HG03558 (cell line): ENCODE measurements around the gene PTGER3.

Source experiments
- ATAC-seq: cut with Tn5 transposase; IDR thresholded peaks from one replicate; pipeline ENCODE4 v1.9.1; 2021; ENCODE audit warnings: moderate number of reproducible peaks; ENCODE audit not compliant: unreplicated experiment; ENCODE audit errors: extremely low read depth

PTGER3 gene

GRCh38 chr1:71047635-71048607, at the start of gene PTGER3:
Gene PTGER3, minus strand, starts transcription at chr1:71047816. Its CDS starts 239 bp downstream, at chr1:71047577.
- no peak for ATAC-seq

DNA sequence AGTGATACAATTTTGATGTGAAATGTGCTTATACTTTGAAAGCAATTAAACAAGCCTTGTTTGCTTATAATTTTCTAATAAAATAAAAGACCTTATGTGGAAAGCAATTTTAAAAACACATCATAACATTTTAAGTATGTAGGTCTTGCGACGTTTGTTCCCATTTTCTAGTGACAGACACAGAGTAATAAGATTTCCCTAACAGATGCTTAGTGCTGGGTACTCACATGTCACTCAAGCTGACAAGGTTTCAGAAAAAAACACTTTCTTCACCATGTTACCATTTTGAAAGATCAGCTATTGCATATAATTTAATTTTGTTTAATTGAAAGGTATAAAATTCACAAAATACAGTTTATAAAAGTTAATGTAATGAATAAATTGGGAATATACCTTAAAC, 47.3 kb upstream of the PTGER3 start:
- no peak for ATAC-seq

DNA sequence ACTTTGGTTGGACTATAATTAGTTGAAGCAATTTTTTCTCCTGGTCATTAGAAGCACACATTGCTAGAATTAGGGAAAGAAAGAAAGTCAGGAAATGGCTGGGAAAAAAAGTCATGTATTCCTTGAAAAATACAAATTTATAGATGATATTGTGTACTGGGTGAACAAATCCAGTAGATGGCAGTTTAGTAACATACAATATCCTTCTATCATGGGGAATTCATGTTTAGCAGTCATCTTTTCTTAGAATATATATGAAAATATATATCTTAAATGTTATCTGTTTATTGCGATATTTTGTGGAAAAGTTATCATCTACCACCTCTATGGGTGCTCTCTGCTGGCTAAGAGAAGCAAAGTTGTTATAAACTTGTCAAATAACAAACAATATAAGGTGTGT, 46.3 kb upstream of the PTGER3 start:
- no peak for ATAC-seq

DNA sequence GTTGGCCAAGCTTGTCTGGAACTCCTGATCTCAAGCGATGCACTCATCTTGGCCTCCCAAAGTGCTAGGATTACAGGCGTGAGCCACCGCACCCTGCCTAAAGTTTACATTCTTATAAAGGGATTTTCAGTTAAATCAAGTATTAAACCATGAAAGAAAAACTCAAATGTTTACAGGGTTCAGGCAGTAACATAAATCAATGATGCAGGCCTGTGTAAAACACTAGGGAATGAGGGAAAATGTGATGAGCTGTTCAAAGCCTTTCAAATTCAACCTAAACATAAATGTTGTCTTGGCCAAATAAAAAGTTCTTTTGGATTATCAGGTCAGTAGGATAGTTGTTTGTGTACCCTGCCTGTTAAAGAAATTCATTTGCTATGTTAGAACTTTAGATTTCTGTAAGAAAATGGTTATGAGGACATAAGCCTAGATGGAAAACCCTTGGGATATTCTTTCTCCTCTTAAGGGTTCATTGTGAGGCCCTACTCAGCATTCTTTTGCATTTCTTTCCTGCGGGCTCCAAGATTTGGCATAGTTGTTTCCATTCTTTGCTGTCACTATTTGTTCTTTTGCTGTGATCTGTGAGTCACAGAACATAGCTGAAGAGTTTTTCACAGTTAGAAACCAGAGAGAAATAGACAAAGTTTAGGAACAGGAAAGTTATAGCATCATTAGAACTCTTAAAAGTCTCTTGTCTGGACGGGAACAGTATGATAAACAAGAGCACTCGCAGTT, 42.1 kb upstream of the PTGER3 start:
- ATAC-seq: no peak

DNA sequence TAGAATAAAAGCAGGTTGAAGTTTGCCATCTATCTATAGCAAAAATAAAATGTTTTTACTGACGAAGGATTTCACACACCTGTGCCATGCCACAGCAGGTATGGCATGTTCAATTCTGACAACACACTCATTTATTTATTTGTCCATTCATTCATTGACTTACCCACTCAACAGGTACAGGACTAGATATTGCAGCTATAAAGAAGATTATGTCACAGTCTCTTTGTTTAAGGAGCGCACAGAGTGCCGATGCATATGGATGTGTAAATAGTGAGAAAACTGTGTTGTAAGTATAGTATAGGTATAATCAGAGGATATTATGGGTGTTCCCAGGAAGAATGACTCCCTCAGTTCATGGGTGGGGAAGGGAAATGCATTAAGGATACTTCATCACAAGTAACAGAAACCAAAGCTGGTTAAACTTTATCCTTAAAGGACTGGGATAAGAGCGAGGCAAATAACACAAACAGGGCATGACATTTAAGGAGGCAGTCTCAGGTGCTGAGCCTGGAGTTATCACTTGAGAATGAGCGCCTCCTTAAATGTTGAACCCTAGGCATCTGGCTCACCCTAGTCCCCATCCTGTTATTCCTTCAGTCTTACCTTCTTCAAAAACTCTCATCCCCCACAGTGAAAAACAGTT, 41.1 kb upstream of the PTGER3 start:
- no peak for ATAC-seq

- ATAC-seq: no peak
Measured at GRCh38 chr1:71087713-71088112, 40.1 kb upstream of the PTGER3 start.

DNA sequence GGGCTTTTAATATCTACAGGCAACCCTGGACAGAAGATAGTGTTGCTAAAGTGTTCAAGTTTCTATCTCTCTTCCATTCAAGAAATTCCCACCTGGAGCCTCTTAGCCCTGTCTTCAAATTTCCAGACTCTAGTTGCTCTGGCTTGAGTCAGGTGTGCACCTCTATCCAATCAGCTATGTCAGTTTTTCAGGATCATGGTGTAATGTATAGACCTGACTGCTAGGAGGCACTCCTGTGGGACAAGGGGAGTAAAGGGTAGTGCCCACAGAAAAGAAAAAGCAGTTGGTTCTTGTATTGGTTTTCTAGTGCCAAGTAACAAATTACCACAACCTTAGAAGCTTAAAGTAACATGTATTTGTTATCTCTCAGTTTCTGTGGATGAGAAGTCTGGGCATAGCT, 39.4 kb upstream of the PTGER3 start:
- no peak for ATAC-seq

DNA sequence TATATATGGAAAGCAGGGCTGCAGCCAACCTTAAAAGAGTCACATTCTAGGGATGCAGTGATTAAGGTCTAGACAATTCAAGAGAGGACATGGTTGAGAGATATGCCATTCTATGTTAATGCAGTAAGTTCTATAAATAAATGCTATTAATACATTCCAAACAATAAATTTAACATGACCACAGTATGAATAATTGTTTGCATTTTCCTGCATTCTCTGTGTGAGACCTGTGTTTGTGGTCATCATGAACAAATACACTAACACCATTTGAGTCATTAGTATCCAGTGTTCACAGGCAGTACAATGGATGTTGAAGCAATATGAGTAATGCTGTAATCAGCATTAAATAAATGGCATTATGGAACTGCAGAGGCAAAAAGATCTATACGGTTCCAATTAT, 38.7 kb upstream of the PTGER3 start:
- ATAC-seq: no peak

GRCh38 chr1:71083271-71083670, 35.7 kb upstream of the PTGER3 start:
- no peak for ATAC-seq

GRCh38 chr1:71081697-71082080, 34.1 kb upstream of the PTGER3 start:
- no peak for ATAC-seq

- peak; percentile 100 for ATAC-seq
Measured at GRCh38 chr1:71080739-71081696, 33.4 kb upstream of the PTGER3 start, which contains the start of gene ZRANB2. Gene ZRANB2, minus strand, starts transcription at chr1:71081035. Its CDS starts 40 bp downstream, at chr1:71080995.

DNA sequence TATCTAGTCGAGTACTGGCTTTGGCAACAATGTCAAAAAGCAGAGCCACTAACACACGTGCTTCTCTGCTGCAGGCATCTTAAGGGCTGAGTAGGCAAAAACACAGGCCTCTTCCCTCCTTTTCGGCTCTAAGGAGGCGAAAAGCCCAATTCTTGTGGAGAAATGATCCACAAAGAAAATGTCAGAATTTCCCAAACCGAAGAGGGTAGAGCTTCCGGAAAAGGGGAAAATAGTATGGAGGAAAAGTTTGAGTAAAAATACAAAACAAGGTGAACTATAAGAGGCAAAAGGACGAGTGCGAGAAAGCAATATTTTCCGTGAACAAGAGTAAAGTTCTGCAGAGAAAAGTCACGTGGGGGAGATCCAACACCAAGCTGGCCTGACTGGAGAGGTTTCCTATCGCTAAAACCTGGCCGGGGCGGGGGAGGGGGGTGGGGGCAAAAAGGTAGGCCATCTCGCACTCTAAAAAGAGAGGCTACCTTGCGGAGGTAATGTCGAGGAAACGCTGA, 32.7 kb upstream of the PTGER3 start:
- no peak for ATAC-seq

DNA sequence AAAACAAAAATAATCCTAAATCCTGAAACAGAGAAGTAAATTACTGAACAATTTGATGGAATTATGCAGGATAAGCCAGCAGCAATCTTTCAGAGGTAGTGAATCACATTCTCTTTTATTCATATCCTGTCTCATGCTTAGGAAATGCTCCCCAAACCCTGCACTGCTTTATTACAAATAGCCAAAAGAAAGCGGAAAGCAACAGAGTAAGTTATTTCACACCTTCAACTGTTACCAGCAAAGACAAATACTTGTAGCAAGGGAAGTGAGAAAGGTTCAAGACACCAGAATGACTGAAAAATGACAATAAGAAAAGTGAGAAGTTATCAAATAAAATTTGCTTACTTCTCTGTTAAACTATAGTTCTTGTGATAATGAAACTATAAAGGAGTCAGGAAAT, 27.1 kb upstream of the PTGER3 start:
- no peak for ATAC-seq

- no peak for ATAC-seq
Measured at GRCh38 chr1:71072273-71072672, 24.7 kb upstream of the PTGER3 start.

DNA sequence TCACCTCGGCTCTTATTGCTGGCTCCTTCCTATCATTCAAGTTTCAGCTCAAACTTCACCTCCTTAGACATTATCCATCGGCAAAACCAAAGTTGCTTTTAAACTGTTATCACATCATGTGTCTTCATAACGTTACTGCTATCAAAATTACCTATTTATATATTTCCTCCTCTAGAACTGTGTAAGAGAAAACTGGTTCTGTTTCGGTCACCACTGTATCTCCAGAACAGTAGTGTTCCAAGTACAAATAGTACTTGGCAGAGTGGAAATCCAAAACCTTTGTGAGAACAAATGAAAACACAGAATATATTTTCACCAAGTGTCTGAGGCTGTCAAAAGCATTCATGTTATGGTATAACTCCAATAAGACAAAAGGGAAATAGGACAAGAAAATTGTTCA, 24.1 kb upstream of the PTGER3 start:
- ATAC-seq: no peak

DNA sequence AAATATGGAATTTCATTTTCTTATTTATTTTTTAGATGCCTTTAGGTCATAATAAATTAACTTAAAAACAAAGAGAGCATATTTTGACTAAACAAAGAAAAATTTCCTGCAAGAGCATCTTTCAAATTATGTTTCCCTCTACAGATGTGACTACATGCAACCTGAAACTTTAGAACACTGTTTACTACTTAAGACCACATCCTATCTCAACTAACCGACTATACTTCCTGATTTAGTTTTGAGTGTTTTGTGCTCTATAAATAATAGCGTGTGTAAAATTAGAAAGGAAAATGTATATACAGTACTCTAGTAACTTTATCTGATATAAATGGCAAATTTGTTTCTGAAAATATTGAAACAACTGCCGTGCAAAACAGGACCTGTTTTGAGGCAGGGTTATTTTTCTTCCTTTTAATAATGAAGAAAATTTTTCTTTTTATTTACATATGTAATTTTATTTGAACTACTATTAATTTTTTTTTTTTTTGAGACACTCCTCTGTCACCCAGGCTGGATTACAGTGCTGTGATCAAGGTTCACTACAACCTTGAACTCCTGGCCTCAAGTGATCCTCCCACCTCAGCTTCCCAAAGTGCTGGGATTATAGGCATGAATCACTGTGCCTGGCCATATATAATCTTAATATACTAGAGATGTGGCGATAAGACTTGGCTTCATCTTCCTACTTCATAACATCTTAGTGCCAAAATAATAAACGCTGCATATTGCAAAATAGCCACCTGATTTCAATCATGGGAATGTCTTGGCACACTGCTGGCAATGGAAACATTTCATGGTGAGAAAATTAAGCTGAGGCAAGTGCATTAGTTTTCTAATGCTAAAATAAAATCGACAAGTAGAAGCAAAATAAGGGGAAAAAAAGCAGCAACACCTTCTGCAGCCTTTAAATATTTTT, 21.0 kb upstream of the PTGER3 start:
- ATAC-seq: peak; percentile 51

DNA sequence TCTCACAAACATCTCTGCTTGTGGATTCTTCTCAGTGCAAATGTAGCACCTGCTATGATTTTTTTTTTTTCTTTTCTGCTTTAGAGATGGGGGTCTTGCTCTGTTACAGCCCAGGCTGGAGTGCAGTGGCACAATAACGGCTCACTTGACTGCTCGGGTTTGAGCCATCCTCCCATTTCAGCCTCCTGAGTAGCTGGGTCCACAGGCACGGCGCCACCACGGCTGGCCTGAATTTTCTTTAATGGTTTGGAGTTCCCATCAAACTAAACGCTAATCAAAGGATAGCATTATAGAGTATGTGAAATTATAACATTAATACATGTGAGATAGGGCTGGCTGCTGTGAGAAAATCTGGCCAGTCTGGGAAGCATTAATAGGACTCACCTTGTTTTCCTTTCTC, 7.2 kb upstream of the PTGER3 start:
- no peak for ATAC-seq

GRCh38 chr1:71054281-71054731, 6.7 kb upstream of the PTGER3 start:
- ATAC-seq: no peak
